ENCODE results near the gene MLF2.

MLF2 gene

GRCh38 chr12:6752921-6753771 lies at the start of gene MLF2:
Gene MLF2 (minus strand): TSS chr12:6753141. CDS start chr12:6752334, 807 bp downstream.
- Histone ChIP-seq H3K4me3 (ENCODE audit: low read length in 2 of 2) (peak within 1 kb of the TSS; percentile 92 to 95), H3K9ac (ENCODE audit: low read depth in 1 of 2, low read length in 2 of 2) (peak within 1 kb of the TSS; percentile 97 to 98), H3K27me3 (ENCODE audit: control insufficient read depth in 2 of 2, insufficient read depth in 2 of 2, low read length in 2 of 2) (no peaks in the 10 kb centered on the region), H3K4me1 (ENCODE audit: control insufficient read depth in 2 of 2, insufficient read depth in 2 of 2, low read length in 2 of 2) (peaks cover 13 to 15% of the 10 kb centered on the region in 2 donors), H3K36me3 (ENCODE audit: control insufficient read depth in 2 of 2, insufficient read depth in 2 of 2, low read length in 2 of 2) (peaks cover 30 to 35% of the 10 kb centered on the region in 2 donors), H3K9me3 (ENCODE audit: control insufficient read depth in 2 of 2, low read length in 2 of 2) (no peaks in the 10 kb centered on the region), H3K27ac (ENCODE audit: low read depth in 2 of 2, low read length in 2 of 2) (peak within 1 kb of the TSS; percentile 98 to 100)

GRCh38 chr12:6799147-6799546 lies 46.2 kb upstream of the MLF2 start:
- no peak overlapping the region for H3K4me3 ChIP-seq (ENCODE audit: low read length in 2 of 2)
- no peaks in the 10 kb centered on the region for H3K4me1 ChIP-seq (ENCODE audit: control insufficient read depth in 2 of 2, insufficient read depth in 2 of 2, low read length in 2 of 2)
- H3K9ac ChIP-seq (ENCODE audit: low read depth in 1 of 2, low read length in 2 of 2): no peak overlapping the region
- H3K36me3 ChIP-seq (ENCODE audit: control insufficient read depth in 2 of 2, insufficient read depth in 2 of 2, low read length in 2 of 2): no peaks in the 10 kb centered on the region
- H3K27ac ChIP-seq (ENCODE audit: low read depth in 2 of 2, low read length in 2 of 2): no peak overlapping the region
- H3K27me3 ChIP-seq (ENCODE audit: control insufficient read depth in 2 of 2, insufficient read depth in 2 of 2, low read length in 2 of 2): peaks cover 0 to 2% of the 10 kb centered on the region in 2 donors
- no peaks in the 10 kb centered on the region for H3K9me3 ChIP-seq (ENCODE audit: control insufficient read depth in 2 of 2, low read length in 2 of 2)

GRCh38 chr12:6796576-6796975 lies 43.6 kb upstream of the MLF2 start:
- no peaks in the 10 kb centered on the region for H3K9me3 ChIP-seq (ENCODE audit: control insufficient read depth in 2 of 2, low read length in 2 of 2)
- peaks cover 0 to 2% of the 10 kb centered on the region in 2 donors for H3K27me3 ChIP-seq (ENCODE audit: control insufficient read depth in 2 of 2, insufficient read depth in 2 of 2, low read length in 2 of 2)
- no peak overlapping the region for H3K9ac ChIP-seq (ENCODE audit: low read depth in 1 of 2, low read length in 2 of 2)
- H3K36me3 ChIP-seq (ENCODE audit: control insufficient read depth in 2 of 2, insufficient read depth in 2 of 2, low read length in 2 of 2): no peaks in the 10 kb centered on the region
- no peak overlapping the region for H3K27ac ChIP-seq (ENCODE audit: low read depth in 2 of 2, low read length in 2 of 2)
- H3K4me1 ChIP-seq (ENCODE audit: control insufficient read depth in 2 of 2, insufficient read depth in 2 of 2, low read length in 2 of 2): peaks cover 3% of the 10 kb centered on the region in 2 donors
- no peak overlapping the region for H3K4me3 ChIP-seq (ENCODE audit: low read length in 2 of 2)

GRCh38 chr12:6795088-6795487 lies 42.1 kb upstream of the MLF2 start:
- peaks cover 3% of the 10 kb centered on the region in 2 donors for H3K4me1 ChIP-seq (ENCODE audit: control insufficient read depth in 2 of 2, insufficient read depth in 2 of 2, low read length in 2 of 2)
- H3K27ac ChIP-seq (ENCODE audit: low read depth in 2 of 2, low read length in 2 of 2): no peak overlapping the region
- H3K4me3 ChIP-seq (ENCODE audit: low read length in 2 of 2): no peak overlapping the region
- no peaks in the 10 kb centered on the region for H3K9me3 ChIP-seq (ENCODE audit: control insufficient read depth in 2 of 2, low read length in 2 of 2)
- H3K27me3 ChIP-seq (ENCODE audit: control insufficient read depth in 2 of 2, insufficient read depth in 2 of 2, low read length in 2 of 2): peaks cover 0 to 2% of the 10 kb centered on the region in 2 donors
- H3K36me3 ChIP-seq (ENCODE audit: control insufficient read depth in 2 of 2, insufficient read depth in 2 of 2, low read length in 2 of 2): no peaks in the 10 kb centered on the region
- no peak overlapping the region for H3K9ac ChIP-seq (ENCODE audit: low read depth in 1 of 2, low read length in 2 of 2)

GRCh38 chr12:6792522-6793201 lies 39.7 kb upstream of the MLF2 start:
- H3K9me3 ChIP-seq (ENCODE audit: control insufficient read depth in 2 of 2, low read length in 2 of 2): no peaks in the 10 kb centered on the region
- H3K36me3 ChIP-seq (ENCODE audit: control insufficient read depth in 2 of 2, insufficient read depth in 2 of 2, low read length in 2 of 2): no peaks in the 10 kb centered on the region
- H3K27me3 ChIP-seq (ENCODE audit: control insufficient read depth in 2 of 2, insufficient read depth in 2 of 2, low read length in 2 of 2): peaks cover 0 to 2% of the 10 kb centered on the region in 2 donors
- H3K27ac ChIP-seq (ENCODE audit: low read depth in 2 of 2, low read length in 2 of 2): peak overlapping the region; percentile 20 to 67
- H3K9ac ChIP-seq (ENCODE audit: low read depth in 1 of 2, low read length in 2 of 2): no peak overlapping the region
- peaks cover 3% of the 10 kb centered on the region in 2 donors for H3K4me1 ChIP-seq (ENCODE audit: control insufficient read depth in 2 of 2, insufficient read depth in 2 of 2, low read length in 2 of 2)
- H3K4me3 ChIP-seq (ENCODE audit: low read length in 2 of 2): peak overlapping the region; percentile 15 to 61

GRCh38 chr12:6791931-6792520 lies 39.1 kb upstream of the MLF2 start:
- Histone ChIP-seq H3K9me3 (ENCODE audit: control insufficient read depth in 2 of 2, low read length in 2 of 2) (no peaks in the 10 kb centered on the region), H3K36me3 (ENCODE audit: control insufficient read depth in 2 of 2, insufficient read depth in 2 of 2, low read length in 2 of 2) (no peaks in the 10 kb centered on the region), H3K9ac (ENCODE audit: low read depth in 1 of 2, low read length in 2 of 2) (peak overlapping the region in 1 of 2 donors; percentile 32), H3K27me3 (ENCODE audit: control insufficient read depth in 2 of 2, insufficient read depth in 2 of 2, low read length in 2 of 2) (peaks cover 0 to 2% of the 10 kb centered on the region in 2 donors), H3K4me3 (ENCODE audit: low read length in 2 of 2) (peak overlapping the region; percentile 14 to 61), H3K27ac (ENCODE audit: low read depth in 2 of 2, low read length in 2 of 2) (peak overlapping the region; percentile 20 to 67), H3K4me1 (ENCODE audit: control insufficient read depth in 2 of 2, insufficient read depth in 2 of 2, low read length in 2 of 2) (peaks cover 3% of the 10 kb centered on the region in 2 donors)

GRCh38 chr12:6790496-6791150 lies 37.7 kb upstream of the MLF2 start:
- H3K27ac ChIP-seq (ENCODE audit: low read depth in 2 of 2, low read length in 2 of 2): peak overlapping the region in 1 of 2 donors; percentile 61
- H3K36me3 ChIP-seq (ENCODE audit: control insufficient read depth in 2 of 2, insufficient read depth in 2 of 2, low read length in 2 of 2): no peaks in the 10 kb centered on the region
- H3K9me3 ChIP-seq (ENCODE audit: control insufficient read depth in 2 of 2, low read length in 2 of 2): no peaks in the 10 kb centered on the region
- peaks cover 0 to 2% of the 10 kb centered on the region in 2 donors for H3K27me3 ChIP-seq (ENCODE audit: control insufficient read depth in 2 of 2, insufficient read depth in 2 of 2, low read length in 2 of 2)
- H3K9ac ChIP-seq (ENCODE audit: low read depth in 1 of 2, low read length in 2 of 2): peak overlapping the region in 1 of 2 donors; percentile 68
- H3K4me1 ChIP-seq (ENCODE audit: control insufficient read depth in 2 of 2, insufficient read depth in 2 of 2, low read length in 2 of 2): peaks cover 3% of the 10 kb centered on the region in 2 donors
- peak overlapping the region; percentile 31 to 77 for H3K4me3 ChIP-seq (ENCODE audit: low read length in 2 of 2)

GRCh38 chr12:6788972-6789924 lies 36.3 kb upstream of the MLF2 start, which contains the start of gene CD4:
Gene CD4 (plus strand): TSS chr12:6789528. CDS start chr12:6800139, 10,611 bp downstream.
- Histone ChIP-seq H3K4me3 (ENCODE audit: low read length in 2 of 2) (peak within 1 kb of the TSS; percentile 40 to 77), H3K27me3 (ENCODE audit: control insufficient read depth in 2 of 2, insufficient read depth in 2 of 2, low read length in 2 of 2) (no peaks in the 10 kb centered on the region), H3K36me3 (ENCODE audit: control insufficient read depth in 2 of 2, insufficient read depth in 2 of 2, low read length in 2 of 2) (no peaks in the 10 kb centered on the region), H3K27ac (ENCODE audit: low read depth in 2 of 2, low read length in 2 of 2) (peak within 1 kb of the TSS; percentile 54 to 63), H3K4me1 (ENCODE audit: control insufficient read depth in 2 of 2, insufficient read depth in 2 of 2, low read length in 2 of 2) (peaks cover 3% of the 10 kb centered on the region in 2 donors), H3K9me3 (ENCODE audit: control insufficient read depth in 2 of 2, low read length in 2 of 2) (no peaks in the 10 kb centered on the region), H3K9ac (ENCODE audit: low read depth in 1 of 2, low read length in 2 of 2) (peak within 1 kb of the TSS; percentile 36 to 60)

- H3K36me3 ChIP-seq (ENCODE audit: control insufficient read depth in 2 of 2, insufficient read depth in 2 of 2, low read length in 2 of 2): no peaks in the 10 kb centered on the region
- H3K4me3 ChIP-seq (ENCODE audit: low read length in 2 of 2): no peak overlapping the region
- H3K9me3 ChIP-seq (ENCODE audit: control insufficient read depth in 2 of 2, low read length in 2 of 2): no peaks in the 10 kb centered on the region
- no peak overlapping the region for H3K9ac ChIP-seq (ENCODE audit: low read depth in 1 of 2, low read length in 2 of 2)
- no peaks in the 10 kb centered on the region for H3K4me1 ChIP-seq (ENCODE audit: control insufficient read depth in 2 of 2, insufficient read depth in 2 of 2, low read length in 2 of 2)
- no peak overlapping the region for H3K27ac ChIP-seq (ENCODE audit: low read depth in 2 of 2, low read length in 2 of 2)
- H3K27me3 ChIP-seq (ENCODE audit: control insufficient read depth in 2 of 2, insufficient read depth in 2 of 2, low read length in 2 of 2): no peaks in the 10 kb centered on the region
Observed at GRCh38 chr12:6787309-6787708, 34.4 kb upstream of the MLF2 start.

Measured in mucosa of rectum (tissue), 2 donors.